ENCODE measurements around the gene HDAC7. TPM values are rescaled to one million over a fixed set of nuclear protein-coding genes. Genes with fewer than 3 reads are reported as not detected.

Gene HDAC7
- total and polyA plus RNA-seq, 2 experiments from 2014 or later, result 41.3 to 60.1 TPM

- Mint-ChIP-seq H3K4me3 (peak overlapping the region; percentile 72), H3K27me3 (ENCODE audit: insufficient read depth, low read depth, poor library complexity) (peaks cover 14% of the 10 kb centered on the region), H3K27ac (no peak overlapping the region), H3K9me3 (no peaks in the 10 kb centered on the region), H3K36me3 (ENCODE audit: low read depth) (no peaks in the 10 kb centered on the region), H3K4me1 (peaks cover 35% of the 10 kb centered on the region)
- Histone ChIP-seq H3F3A (replicated peaks; ENCODE audit: low read depth) (peaks cover 15% of the 10 kb centered on the region), H3K9me2 (ENCODE audit: insufficient read depth) (no peaks in the 10 kb centered on the region), H3K27me3 (ENCODE audit: insufficient read depth) (peaks cover 17% of the 10 kb centered on the region), H4K20me1 (replicated peaks; ENCODE audit: insufficient read depth) (no peaks in the 10 kb centered on the region), H3K4me1 (ENCODE audit: insufficient read depth) (peaks cover 30% of the 10 kb centered on the region), H3K36me3 (ENCODE audit: insufficient read depth) (no peaks in the 10 kb centered on the region), H3K4me3 (peak overlapping the region; percentile 69), H3K4me2 (peak overlapping the region; percentile 79), H2AFZ (0 out of 2 replicates have a peak overlapping the region, but pooled peaks have one; percentile 6), H3K79me2 (replicated peaks; ENCODE audit: insufficient read depth) (no peaks in the 10 kb centered on the region), H3K27ac (ENCODE audit: low read depth) (no peak overlapping the region)
- ATAC-seq (peak; percentile 6; the same call in 2 of the 3 replicates), DNase-seq (ENCODE audit: low spot score) (no peak)
- no peak for TF ChIP-seq EZH2 (IDR thresholded peaks at IDR 0.05; ENCODE audit: low read depth, unreplicated experiment)
- TF ChIP-seq REST (IDR thresholded peaks at IDR 0.05; ENCODE audit: unreplicated experiment), result no peak
Measured at GRCh38 chr12:47772094-47772660, 47.5 kb downstream of the HDAC7 start.

GRCh38 chr12:47771304-47771703, 48.4 kb downstream of the HDAC7 start:
- no peak overlapping the region for H2AFZ ChIP-seq
- DNase-seq (ENCODE audit: low spot score) (no peak), ATAC-seq (no peak)
- H4K20me1 ChIP-seq (replicated peaks; ENCODE audit: insufficient read depth), result no peaks in the 10 kb centered on the region
- H3K4me1 Mint-ChIP-seq, result peaks cover 27% of the 10 kb centered on the region
- H3K4me1 ChIP-seq (ENCODE audit: insufficient read depth), result peaks cover 32% of the 10 kb centered on the region
- no peaks in the 10 kb centered on the region for H3K9me2 ChIP-seq (ENCODE audit: insufficient read depth)
- no peaks in the 10 kb centered on the region for H3K36me3 ChIP-seq (ENCODE audit: insufficient read depth)
- no peak overlapping the region for H3K27ac ChIP-seq (ENCODE audit: low read depth)
- H3K27me3 ChIP-seq (ENCODE audit: insufficient read depth), result peaks cover 17% of the 10 kb centered on the region
- H3K36me3 Mint-ChIP-seq (ENCODE audit: low read depth), result no peaks in the 10 kb centered on the region
- H3K27ac Mint-ChIP-seq, result no peak overlapping the region
- no peaks in the 10 kb centered on the region for H3K79me2 ChIP-seq (replicated peaks; ENCODE audit: insufficient read depth)
- H3K4me2 ChIP-seq, result no peak overlapping the region
- no peak overlapping the region for H3K4me3 ChIP-seq
- peaks cover 15% of the 10 kb centered on the region for H3F3A ChIP-seq (replicated peaks; ENCODE audit: low read depth)
- no peaks in the 10 kb centered on the region for H3K9me3 Mint-ChIP-seq
- H3K4me3 Mint-ChIP-seq, result no peak overlapping the region
- H3K27me3 Mint-ChIP-seq (ENCODE audit: insufficient read depth, low read depth, poor library complexity), result peaks cover 14% of the 10 kb centered on the region
- TF ChIP-seq EZH2 (IDR thresholded peaks at IDR 0.05; ENCODE audit: low read depth, unreplicated experiment), result no peak
- TF ChIP-seq ZNF462 (CRISPR knock-in tag; IDR thresholded peaks at IDR 0.05), result no peak
- no peak for TF ChIP-seq CREB1 (CRISPR knock-in tag; IDR thresholded peaks at IDR 0.05; ENCODE audit: low read depth)
- no peak for TF ChIP-seq REST (IDR thresholded peaks at IDR 0.05; ENCODE audit: unreplicated experiment)

All from GM23338 (cell line).